GM21737 (cell line): ENCODE data around the gene C6orf47.
"Not testable (repeated sequence)": the region's sequence is repeated elsewhere in the genome, so short reads cannot be mapped to it uniquely, and the experiment has no call there.

ENCODE experiments used
- ATAC-seq: cut with Tn5 transposase; IDR thresholded peaks from one replicate; pipeline ENCODE4 v1.9.1; 2021; ENCODE audit warnings: mild to moderate bottlenecking, moderate library complexity; ENCODE audit not compliant: unreplicated experiment

The C6orf47 gene, protein sequence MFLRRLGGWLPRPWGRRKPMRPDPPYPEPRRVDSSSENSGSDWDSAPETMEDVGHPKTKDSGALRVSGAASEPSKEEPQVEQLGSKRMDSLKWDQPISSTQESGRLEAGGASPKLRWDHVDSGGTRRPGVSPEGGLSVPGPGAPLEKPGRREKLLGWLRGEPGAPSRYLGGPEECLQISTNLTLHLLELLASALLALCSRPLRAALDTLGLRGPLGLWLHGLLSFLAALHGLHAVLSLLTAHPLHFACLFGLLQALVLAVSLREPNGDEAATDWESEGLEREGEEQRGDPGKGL

DNA sequence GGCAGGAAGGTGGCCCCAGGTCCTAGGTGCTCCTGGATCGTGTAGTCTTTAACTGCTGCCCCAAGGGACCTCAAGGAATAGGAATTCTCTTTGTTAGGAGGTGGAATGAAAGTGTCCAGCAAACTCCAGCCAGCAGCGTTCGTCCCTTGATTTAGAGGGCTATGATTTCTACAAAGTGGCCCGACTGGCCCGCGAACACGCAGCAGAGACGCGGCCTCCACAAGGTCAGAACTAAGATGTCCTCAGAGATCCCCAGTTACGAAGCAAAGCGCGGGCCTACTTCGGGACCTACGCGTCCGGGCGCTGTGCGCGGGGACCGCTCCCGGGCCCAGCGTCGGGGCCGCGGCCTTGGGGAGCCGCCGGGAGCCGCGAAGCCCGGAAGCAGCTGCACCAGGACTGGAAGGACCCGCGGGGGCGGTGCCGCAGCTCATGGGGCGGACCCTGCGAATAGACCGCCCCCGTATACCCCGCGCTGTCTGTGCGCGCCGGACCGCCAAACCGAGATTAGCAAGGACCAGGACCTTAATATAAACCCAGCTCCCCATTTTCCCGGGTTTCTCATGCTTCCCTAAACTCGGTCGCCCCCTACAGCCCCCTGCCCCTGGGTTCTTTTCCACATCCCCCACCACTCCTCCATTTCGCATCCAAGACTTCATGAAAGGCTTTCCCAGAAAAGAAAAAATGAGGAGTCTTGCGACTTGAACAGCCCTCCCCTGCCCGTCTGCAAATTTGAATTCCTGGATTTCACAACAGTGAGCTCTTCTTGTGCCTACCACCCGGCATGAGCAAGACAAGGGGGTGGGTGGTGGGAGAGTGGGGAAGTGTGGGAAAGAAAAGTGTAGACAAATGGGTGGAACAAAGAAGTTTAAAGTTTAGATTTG, at the start of gene C6orf47:
Gene C6orf47, minus strand, starts transcription at position 398 of the 881 bp plus-strand sequence. CDS start 831 bp downstream, outside the sequence.
- peak; percentile 35 for ATAC-seq

DNA sequence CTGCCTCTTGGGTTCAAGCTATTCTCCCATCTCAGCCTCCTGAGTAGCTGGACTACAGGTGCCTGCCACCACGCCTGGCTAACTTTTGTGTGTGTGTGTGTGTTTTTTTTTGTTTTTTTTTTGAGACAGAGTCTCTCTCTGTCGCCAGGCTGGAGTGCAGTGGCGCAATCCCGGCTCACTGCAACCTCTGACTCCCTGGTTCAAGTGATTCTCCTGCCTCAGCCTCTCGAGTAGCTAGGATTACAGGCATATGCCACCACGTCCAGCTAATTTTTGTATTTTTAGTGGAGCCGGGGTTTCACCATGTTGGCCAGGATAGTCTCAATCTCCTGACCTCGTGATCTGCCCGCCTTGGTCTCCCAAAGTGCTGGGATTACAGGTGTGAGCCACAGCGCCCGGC, 48.6 kb upstream of the C6orf47 start:
- not testable (repeated sequence) for ATAC-seq

DNA sequence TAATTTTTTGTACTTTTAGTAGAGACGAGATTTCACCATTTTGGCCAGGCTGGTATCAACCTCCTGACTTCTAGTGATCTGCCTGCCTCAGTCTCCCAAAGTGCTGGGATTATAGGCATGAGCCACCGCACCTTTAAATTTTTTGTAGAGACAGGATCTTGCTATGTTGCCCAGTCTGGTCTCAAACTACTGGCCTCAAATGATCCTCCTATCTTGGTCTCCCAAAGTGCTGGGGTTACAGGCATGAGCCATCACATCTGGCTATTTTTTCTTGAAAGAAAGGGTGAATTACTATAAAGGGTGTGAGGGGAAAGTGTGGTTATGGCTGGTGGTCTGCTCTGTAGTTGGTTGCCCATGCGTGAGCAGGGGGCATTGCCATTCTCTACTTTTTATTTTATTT, 47.6 kb upstream of the C6orf47 start:
- ATAC-seq = no peak

DNA sequence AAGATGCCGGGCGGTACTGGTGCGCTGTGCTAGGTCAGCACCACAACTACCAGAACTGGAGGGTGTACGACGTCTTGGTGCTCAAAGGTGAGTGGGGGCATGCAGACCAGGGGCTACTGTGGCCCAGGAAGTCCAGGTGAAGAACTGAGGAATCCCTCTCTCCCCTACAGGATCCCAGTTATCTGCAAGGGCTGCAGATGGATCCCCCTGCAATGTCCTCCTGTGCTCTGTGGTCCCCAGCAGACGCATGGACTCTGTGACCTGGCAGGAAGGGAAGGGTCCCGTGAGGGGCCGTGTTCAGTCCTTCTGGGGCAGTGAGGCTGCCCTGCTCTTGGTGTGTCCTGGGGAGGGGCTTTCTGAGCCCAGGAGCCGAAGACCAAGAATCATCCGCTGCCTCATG, 47.1 kb upstream of the C6orf47 start:
- no peak for ATAC-seq

DNA sequence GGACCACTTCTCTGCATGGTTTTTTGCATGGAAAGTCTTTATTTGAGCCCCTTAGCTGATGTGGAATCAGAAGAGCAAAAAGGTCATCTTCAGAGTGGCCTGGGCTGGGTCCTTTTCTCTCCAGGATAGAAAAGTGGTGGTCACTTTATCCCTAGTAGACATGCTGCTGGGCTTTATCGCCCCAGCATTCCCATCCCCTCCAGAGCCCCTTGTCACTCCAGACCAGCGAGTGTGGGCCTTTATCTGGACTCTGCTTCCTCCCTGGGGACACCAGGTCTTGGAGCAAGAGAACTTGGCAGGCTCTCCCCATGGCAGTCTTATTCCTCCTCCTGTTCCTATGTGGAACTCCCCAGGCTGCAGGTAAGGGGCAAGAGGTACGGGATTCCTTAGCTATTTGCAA, 46.0 kb upstream of the C6orf47 start, which contains the start of gene LY6G6F:
Gene LY6G6F, plus strand, starts transcription at position 268 of the 400 bp plus-strand sequence. Its CDS starts 41 bp downstream, at position 309.
- no peak for ATAC-seq

DNA sequence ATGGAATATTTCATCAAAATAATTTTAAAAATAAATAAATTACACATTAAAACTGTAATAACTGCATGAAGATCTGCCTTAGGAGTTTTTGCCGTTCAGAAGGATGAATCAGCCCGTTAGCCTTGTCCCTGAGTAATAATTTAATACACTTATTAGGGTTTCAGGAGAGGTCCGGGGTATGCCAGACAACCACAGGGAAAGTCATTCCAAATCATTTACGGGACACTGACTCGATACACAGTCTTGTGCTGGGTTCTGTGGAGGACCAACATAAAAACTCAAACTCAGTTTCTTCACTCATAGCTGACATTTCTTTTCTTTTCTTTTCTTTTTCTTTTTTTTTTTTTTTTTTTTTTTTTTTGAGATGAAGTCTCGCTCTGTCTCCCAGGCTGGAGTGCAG, 45.4 kb upstream of the C6orf47 start:
- ATAC-seq = no peak

DNA sequence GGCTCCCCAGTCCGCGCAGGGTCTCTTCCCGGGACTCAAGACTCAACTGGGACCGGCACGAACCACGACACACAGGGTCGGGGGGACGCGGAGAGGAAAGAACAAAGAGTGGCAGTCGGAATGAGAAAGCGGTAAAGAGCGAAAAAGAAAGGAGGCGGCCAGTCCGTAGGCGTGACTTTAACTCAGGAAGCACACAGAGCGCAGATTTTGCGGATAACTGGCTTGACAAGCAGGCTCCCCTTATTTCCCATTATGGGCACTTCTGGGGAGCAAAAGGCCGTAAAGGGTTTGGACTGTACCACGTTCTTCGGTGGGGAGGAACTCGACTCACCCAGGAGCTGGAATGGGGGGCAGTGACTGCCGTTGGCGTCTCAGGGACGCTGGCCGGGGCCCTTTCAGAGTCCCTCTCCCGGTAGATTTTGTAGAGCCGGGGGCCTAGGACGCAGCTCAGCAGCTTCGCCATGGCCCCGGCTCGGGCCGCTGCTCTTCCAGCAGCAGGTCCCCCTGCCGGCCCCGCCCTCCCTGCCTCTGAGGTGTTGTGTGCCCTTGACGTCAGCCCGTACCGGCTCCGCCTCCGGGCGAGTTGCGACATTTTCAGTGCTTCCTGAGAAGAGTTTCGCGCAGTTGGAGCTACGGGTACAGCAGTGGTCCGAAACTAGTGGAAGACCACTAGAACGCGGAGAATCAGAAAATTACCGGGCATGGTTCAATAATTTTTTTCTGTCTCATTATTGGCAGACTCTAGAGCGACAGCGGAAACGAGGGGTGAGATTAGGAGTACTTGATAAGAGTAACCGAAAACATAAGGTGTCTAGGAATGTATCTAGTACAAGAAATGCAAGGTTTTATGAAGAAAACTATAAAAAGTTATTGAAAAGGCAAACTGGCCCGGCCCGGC, 42.5 kb upstream of the C6orf47 start, which contains the start of gene ABHD16A:
Gene ABHD16A, minus strand, starts transcription at position 506 of the 898 bp plus-strand sequence. Its CDS starts 43 bp downstream, at position 463.
- peak; percentile 86 for ATAC-seq

DNA sequence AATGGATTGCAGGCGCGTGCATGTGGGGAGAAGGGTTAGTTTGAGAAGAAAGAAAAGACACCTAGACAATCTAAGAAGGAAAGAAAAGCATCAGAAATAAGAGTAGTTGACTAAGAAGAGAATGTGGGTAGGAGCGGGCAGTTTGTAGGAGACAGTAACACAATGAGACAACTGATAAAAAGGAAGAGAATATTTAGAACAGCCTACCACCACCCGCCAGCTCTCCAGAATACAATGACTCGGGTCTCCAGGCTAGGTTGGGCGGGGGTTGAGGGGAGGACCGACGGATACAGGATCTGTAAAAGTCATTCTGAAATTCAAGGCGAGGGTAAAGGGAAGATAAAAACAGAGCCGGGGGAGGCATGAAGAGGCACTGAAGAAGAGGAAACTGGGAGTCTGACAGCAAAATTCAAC, 41.8 kb upstream of the C6orf47 start:
- ATAC-seq = no peak

DNA sequence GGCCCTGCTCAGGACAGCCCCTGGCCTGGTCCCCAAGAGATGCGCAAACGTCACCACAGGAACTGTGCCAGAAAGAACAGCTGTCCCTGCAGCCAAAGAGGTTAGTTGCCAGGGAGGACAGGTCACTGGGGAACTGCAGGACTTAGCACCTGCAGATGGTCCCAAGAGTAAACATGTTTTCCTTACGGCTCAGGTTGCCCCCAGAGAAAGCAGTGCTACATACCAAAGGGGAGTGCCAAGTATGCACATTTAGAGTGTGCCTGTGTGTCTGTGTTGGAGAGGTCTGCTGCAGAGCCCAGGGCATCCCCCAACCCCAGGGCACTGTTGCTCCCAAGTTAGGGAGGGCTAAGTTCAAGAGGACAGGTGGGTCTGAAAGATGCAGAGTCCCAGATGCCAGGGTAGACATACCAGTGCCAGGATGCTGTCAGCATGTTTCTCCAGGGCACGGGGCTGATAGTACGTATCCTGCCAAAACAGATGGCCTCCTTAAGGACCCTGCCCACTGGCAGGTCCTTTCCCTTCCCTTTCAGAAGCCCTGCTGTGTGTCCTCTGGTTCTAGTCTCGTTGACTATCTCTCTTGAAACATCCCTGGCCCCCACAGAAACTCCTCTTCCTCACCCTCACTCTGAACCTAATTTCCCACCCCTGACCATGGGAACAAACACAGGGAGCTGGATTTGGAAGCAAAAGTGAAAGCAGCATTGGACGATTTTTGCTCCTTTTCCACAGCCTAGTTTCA, 41.3 kb upstream of the C6orf47 start:
- no peak for ATAC-seq

DNA sequence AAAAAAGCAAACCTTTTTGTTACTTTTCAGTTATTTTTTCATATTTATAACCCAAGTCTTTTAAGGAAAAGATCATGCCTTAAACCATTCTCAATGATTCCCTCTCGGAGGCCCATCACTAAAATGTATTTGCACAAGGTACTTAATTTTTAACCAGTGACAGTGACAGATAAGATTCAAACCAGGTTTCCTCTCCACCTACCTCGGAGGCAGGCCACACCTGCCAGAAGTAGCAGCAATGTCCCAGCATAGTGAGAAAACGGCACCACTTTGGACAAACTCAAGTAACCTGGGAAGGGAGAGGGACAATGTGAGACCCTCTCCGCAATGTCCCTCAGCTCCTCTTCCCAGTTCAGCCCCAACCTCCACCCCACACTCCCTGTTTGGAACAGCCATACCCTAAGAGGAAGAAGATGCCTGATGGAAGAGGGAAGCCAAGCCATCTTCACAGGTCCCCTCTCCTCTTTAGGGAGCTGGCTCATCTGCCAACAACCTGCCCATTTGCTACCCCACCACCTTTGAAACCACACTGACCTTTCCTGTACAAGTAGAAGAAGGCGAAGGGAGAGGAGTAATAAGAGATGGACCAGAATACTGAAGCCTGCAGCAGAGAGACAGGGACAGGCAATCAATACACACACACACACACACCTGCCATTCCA, 40.3 kb upstream of the C6orf47 start:
- ATAC-seq = no peak

DNA sequence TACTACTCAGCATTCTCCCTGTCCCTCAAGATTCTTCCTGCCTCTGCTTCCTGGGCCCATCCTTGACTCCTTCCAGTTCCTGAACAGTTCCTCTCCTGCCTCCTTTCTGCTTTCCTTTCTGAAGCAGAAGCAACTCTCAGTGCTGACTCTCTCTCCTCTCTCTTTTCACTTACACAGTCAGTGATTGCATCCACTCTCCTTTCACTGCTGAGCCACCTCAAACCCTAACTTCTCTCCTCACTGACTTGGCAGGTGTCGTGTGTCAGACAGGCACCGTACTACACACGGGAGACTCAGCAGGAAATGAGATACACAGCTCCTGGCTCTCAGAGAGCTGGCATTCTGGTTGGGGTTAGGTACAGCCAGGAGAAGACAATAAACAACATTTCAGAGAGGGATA, 37.0 kb upstream of the C6orf47 start:
- ATAC-seq = no peak

DNA sequence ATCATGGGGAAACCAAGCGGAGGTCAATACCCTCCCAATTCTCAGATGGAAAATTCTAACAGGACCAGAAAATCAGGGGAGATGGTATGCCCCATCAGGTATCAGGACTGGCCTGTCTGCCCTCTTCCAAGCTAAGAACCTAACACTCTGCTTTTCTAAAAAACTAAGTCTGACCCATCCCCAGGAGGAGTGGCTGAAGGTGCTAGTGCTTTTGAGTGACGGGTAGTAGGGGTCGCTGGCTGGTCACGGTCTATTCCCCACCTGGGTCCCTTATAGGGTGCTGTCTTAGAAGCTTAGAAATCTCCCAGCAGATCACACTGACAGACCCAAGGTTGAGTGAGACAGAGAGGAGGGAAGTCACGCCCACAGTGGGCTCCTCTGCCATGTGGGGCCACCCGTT, 33.0 kb upstream of the C6orf47 start:
- no peak for ATAC-seq

DNA sequence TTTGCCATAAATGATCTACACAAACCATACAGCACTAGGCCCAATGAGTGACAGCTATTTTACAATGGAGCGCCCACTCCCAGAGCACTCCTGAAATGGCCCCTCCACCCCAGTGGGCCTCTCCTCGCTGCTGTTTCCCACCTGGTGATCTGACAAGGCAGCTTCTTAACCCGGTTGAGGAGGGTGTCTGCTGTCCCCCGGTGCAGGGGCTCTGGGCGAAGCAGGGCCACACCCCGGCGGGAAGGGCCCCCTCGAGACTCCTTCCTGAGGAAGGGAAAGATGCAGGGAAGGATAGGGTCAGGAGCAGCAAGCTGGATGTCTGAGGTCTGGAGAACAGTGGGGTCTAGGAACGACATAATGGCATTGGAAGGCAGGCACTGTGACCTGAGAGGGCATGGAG, 32.3 kb upstream of the C6orf47 start:
- ATAC-seq = no peak

DNA sequence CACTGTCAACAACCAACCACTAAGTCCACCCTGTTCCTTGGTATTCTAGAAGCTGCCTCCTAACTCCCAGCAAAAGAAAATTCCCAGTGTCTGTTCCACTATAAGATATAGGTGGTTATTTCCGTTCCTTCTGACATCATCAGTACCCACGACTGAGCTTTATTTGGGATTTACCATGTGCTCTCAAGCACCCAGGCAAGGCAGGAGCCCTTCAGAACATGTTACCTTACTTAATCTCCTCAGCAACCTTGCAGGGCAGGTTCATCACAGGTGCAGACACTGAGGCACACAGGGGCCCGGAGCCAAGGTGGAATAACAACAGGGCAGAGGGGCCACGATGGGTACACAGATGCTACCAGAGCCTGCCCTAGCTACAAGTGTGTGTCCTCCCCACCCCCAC, 31.8 kb upstream of the C6orf47 start:
- no peak for ATAC-seq

DNA sequence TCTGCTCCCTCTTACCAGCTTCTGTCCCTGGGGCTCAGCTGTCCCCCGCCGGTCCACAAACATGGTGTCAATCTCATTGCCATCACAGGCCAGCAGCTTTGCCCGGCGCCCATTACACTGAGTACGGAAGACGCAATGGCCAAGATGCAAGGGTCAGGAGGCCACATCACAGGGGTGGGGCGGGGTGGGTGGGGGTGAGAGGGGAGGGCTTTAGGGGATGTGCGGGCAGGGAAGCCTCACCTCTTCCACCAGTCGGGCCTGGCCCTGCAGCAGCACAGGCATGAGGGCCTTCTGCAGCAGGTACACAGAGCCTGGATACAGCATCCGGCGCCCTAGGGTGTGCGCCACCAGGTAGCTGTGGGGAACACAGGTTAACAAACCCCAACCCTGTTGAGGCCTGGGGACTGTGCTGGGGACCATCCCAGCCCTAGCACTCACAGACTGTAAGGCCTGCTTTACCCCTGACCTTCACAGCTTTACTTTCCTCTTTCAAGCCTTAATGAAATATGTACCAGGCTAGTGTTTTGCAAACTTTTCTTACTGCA, 31.1 kb upstream of the C6orf47 start:
- no peak for ATAC-seq

DNA sequence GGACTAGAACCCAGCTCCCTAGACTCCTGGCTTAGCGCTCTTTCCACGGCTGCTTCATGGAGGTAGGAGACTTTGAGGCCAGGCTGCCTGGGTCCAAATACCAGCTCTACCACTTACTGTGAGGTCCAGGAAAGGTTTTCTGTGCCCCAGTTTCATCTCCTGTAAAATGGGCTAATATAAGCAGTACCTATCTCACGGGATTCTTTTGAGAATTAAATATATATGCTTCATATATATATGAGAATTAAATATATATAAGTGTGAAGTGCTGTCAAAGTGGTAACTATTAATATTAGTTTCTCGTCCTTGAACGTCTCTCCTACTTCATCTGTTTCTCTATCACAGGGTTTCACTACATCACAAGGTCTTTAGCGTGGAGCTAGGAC, 30.5 kb upstream of the C6orf47 start:
- ATAC-seq = no peak

DNA sequence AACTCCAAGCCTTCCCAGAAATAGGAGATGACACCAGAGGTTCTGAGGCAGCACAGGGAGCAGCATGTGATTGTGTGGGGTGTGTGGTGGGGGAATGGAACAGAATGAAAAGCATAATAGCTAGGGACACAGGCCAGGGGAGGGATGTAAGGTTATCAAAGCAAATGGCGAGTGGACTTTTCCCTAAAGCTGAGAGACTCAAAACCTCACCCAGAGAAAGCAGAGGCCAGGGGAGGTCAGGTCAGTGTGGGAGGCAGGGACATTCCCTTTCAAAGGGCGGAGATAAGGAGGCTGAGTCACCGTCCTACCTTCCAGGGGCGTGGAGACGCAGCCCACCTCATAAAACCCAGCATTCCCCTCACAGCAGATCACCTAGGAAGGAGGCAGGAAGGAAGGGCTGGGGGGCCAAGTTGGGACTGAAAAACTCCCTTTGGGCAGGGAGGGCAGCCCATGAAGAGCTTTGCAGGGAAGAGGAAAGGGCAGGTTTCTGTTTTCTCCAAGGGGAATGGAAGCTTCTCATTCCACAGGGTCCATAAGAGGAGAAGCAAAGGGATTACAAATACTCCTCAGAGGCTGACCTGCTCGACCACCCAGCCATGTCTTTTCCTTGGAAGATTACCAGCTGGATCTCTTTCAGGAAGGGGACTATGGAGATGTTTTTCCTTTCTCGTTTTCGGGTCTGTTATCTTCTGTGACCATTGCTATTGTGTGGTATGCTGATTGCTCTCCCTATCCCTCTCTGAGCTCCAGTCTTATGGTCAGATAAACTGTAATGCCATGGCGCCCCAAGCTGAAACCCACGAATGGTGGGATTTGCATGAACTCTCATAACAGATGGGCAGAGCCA, 29.9 kb upstream of the C6orf47 start:
- ATAC-seq = no peak
